ENCODE measurements around the gene ASPA. TPM values are rescaled to one million over a fixed set of nuclear protein-coding genes. Genes with fewer than 3 reads are reported as not detected.
A peak's percentile ranks its signal among the peaks of the same experiment; 100 is the strongest.

Gene ASPA
- total RNA-seq, 4 donors from 2014 or later = 1.00 to 5.2 (median 2.9) TPM

DNA sequence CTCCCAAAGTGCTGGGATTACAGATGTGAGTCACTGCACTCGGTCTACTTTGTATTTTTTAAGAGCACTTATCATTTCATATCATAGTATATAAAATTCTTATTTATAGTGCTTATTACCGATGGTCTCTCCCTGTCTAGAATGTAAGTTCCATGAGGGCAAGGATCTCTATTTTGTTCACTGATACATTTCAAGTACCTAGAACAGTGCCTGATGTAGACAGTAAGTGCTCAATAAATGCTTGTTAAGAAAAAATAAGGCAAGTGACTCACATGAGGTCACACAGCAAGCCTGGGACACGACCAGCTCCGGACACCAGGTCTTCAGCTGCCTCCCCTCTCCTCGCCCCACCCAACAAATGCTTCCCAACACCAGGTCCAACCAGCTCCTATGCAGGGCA lies 58.0 kb downstream of the ASPA start:
- in situ Hi-C loops (cut with MboI; ENCODE audit: low pct_ligation_motif_present in 1 of 4, low pct_unique_long_range_greater_than_20kb in 1 of 4, low sequenced_read_pairs in 3 of 4) (no loop called here), intact Hi-C loops (cut with DNase I; ENCODE audit: low total_unique reads) (no loop called here)
- Histone ChIP-seq H3K4me1 (peaks cover 0 to 9% (median 3%) of the 10 kb centered on the region in 4 donors), H3K36me3 (no peaks in the 10 kb centered on the region), H3K4me3 (no peak overlapping the region), H3K27ac (no peak overlapping the region), H3K9me3 (no peaks in the 10 kb centered on the region), H3K27me3 (peaks cover 18% of the 10 kb centered on the region)
- no peak for TF ChIP-seq POLR2AphosphoS5 (IDR thresholded peaks at IDR 0.05)
- TF ChIP-seq, protein P1, sequence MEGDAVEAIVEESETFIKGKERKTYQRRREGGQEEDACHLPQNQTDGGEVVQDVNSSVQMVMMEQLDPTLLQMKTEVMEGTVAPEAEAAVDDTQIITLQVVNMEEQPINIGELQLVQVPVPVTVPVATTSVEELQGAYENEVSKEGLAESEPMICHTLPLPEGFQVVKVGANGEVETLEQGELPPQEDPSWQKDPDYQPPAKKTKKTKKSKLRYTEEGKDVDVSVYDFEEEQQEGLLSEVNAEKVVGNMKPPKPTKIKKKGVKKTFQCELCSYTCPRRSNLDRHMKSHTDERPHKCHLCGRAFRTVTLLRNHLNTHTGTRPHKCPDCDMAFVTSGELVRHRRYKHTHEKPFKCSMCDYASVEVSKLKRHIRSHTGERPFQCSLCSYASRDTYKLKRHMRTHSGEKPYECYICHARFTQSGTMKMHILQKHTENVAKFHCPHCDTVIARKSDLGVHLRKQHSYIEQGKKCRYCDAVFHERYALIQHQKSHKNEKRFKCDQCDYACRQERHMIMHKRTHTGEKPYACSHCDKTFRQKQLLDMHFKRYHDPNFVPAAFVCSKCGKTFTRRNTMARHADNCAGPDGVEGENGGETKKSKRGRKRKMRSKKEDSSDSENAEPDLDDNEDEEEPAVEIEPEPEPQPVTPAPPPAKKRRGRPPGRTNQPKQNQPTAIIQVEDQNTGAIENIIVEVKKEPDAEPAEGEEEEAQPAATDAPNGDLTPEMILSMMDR (IDR thresholded peaks at IDR 0.05) = no peak
- TF ChIP-seq EP300 (IDR thresholded peaks at IDR 0.05; ENCODE audit: low read depth) = no peak
- no peak for TF ChIP-seq POLR2A (IDR thresholded peaks at IDR 0.05)
- DNase-seq = no peak
- 76 to 80% methylated on average over 2 to 5 of the region's 5 CpGs for WGBS, 2 donors (ENCODE audit: low coverage in 1 of 2)

DNA sequence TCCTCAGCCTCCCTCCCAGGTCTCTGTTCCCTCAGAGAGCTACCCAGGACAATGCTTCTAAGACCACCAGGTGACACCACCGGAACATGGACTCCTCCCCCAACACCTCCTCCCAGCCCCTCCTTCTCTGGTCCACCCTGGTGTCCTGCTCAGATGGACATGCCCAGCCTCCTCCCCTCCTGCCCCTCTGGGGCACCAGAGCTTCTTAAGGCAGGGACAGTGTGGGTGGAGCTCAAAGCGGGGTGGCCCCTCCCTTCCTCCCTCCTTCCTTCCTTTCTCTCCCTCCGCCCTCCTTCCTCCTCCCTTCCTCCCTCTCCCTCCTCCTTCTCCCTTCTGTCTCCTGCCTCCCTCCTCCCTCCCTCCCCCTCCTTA lies 59.1 kb downstream of the ASPA start:
- H3K27me3 ChIP-seq = peaks cover 18% of the 10 kb centered on the region
- 16% methylated on average over 3 of the region's 3 CpGs; no CpG with 5 or more reads in 1 of the 2 donors for WGBS, 2 donors (ENCODE audit: low coverage in 1 of 2)
- no peaks in the 10 kb centered on the region for H3K36me3 ChIP-seq
- TF ChIP-seq, protein P1 (IDR thresholded peaks at IDR 0.05) = no peak
- TF ChIP-seq EP300 (IDR thresholded peaks at IDR 0.05; ENCODE audit: low read depth) (no peak), POLR2AphosphoS5 (IDR thresholded peaks at IDR 0.05) (no peak), POLR2A (IDR thresholded peaks at IDR 0.05) (no peak)
- intact Hi-C loops (cut with DNase I; ENCODE audit: low total_unique reads) = no loop called here
- in situ Hi-C loops (cut with MboI; ENCODE audit: low pct_ligation_motif_present in 1 of 4, low pct_unique_long_range_greater_than_20kb in 1 of 4, low sequenced_read_pairs in 3 of 4) = no loop called here
- H3K4me3 ChIP-seq = no peak overlapping the region
- H3K27ac ChIP-seq = no peak overlapping the region
- no peak for DNase-seq
- no peaks in the 10 kb centered on the region for H3K9me3 ChIP-seq
- peaks cover 0 to 9% (median 3%) of the 10 kb centered on the region in 4 donors for H3K4me1 ChIP-seq

DNA sequence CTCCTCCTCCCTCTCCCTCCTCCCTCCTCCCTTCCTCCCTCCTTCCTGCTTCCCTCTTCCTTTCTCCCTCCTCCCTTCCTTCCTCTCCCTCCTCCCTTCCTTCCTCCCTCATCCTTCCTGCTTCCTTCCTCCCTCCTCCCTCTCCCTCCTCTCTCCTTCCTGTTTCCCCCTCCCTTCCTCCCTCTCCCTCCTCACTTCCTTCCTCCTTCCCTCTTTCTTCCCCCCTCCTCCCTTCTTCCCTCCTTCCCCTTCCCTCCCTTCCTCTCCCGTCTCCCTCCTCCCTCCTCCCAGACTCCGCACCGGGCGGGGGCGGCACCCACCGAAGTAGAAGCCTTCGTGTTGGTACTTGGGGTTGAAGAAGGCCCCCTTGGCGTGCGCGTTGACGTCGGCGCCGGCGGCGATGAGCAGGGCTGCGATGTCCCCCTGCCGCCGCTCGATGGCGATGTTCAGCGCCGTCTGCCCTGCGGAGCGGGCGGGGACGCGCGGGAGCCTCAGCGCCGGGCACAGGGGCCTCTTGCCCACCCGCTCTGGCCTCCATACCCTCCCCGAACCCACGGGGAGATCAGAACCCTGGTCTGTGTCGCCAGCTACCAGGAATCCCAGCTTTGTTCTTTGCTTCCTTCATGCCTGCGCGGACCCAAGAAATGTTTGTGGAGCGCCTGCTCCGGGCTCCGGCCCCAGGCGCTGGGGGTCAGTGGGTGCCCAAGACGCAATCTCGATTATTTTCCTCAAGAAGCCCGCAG lies 59.6 kb downstream of the ASPA start:
- no peaks in the 10 kb centered on the region for H3K36me3 ChIP-seq
- TF ChIP-seq EP300 (IDR thresholded peaks at IDR 0.05; ENCODE audit: low read depth) = no peak
- TF ChIP-seq, protein P1 (IDR thresholded peaks at IDR 0.05) = peak; percentile 55 to 77 (median 60)
- WGBS, 2 donors (ENCODE audit: low coverage in 1 of 2) = 0 to 15% methylated on average over 3 to 18 of the region's 44 CpGs
- peaks cover 0 to 9% (median 3%) of the 10 kb centered on the region in 4 donors for H3K4me1 ChIP-seq
- H3K9me3 ChIP-seq = no peaks in the 10 kb centered on the region
- in situ Hi-C loops (cut with MboI; ENCODE audit: low pct_ligation_motif_present in 1 of 4, low pct_unique_long_range_greater_than_20kb in 1 of 4, low sequenced_read_pairs in 3 of 4) = no loop called here
- H3K27me3 ChIP-seq = peaks cover 18% of the 10 kb centered on the region
- DNase-seq = peak; percentile 57
- peak overlapping the region in 3 of 4 donors; percentile 5 to 45 (median 10) for H3K27ac ChIP-seq
- peak overlapping the region in 3 of 4 donors; percentile 2 to 34 (median 25) for H3K4me3 ChIP-seq
- intact Hi-C loops (cut with DNase I; ENCODE audit: low total_unique reads) = no loop called here

DNA sequence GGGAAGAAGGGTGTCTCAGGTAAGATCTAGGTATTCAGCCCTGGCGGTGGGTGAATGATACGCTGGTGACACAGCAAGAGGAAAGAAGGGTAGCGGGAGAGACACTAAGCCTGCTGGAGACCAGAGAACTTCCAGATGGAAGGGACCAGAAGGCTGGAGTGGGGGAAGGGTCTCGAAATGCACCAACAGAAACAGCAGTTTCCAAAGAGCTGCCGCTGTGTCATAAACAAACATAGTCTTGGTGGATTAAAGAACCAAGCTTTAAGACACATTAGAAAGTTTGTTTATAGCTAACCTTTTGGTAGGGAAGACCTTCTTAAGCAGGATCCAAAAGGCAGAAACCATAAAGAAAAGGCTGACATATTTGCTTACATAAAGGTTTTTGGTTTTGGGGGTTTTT lies 60.9 kb downstream of the ASPA start:
- Histone ChIP-seq H3K4me1 (peaks cover 0 to 9% (median 3%) of the 10 kb centered on the region in 4 donors), H3K36me3 (no peaks in the 10 kb centered on the region), H3K27me3 (peaks cover 18% of the 10 kb centered on the region), H3K9me3 (no peaks in the 10 kb centered on the region), H3K4me3 (no peak overlapping the region), H3K27ac (no peak overlapping the region)
- no peak for DNase-seq
- 71% methylated on average over 5 of the region's 5 CpGs; no CpG with 5 or more reads in 1 of the 2 donors for WGBS, 2 donors (ENCODE audit: low coverage in 1 of 2)
- in situ Hi-C loops (cut with MboI; ENCODE audit: low pct_ligation_motif_present in 1 of 4, low pct_unique_long_range_greater_than_20kb in 1 of 4, low sequenced_read_pairs in 3 of 4) (no loop called here), intact Hi-C loops (cut with DNase I; ENCODE audit: low total_unique reads) (no loop called here)
- TF ChIP-seq POLR2AphosphoS5 (IDR thresholded peaks at IDR 0.05) (no peak), EP300 (IDR thresholded peaks at IDR 0.05; ENCODE audit: low read depth) (no peak), POLR2A (IDR thresholded peaks at IDR 0.05) (no peak)
- TF ChIP-seq, protein P1 (IDR thresholded peaks at IDR 0.05) = no peak
